SK-N-SH treated with all-trans-retinoic acid at 6 μM for 48 hours (cell line): ENCODE data around the gene NTM.

Experiments used
- ARNTL ChIP-seq: fragments of 450-650 bp; formaldehyde crosslinking; IDR thresholded peaks from 2 replicates; pipeline ENCODE4 v1.5.0; 2020; ENCODE audit warnings: low read depth, mild to moderate bottlenecking, moderate library complexity, borderline replicate concordance
- BACH2 ChIP-seq: fragments of 250-450 bp; sonication (Bioruptor Pico); IDR thresholded peaks from 2 replicates; pipeline ENCODE4 v1.9.0; 2021; ENCODE audit warnings: mild to moderate bottlenecking, borderline replicate concordance
- CSDC2 ChIP-seq: fragments of 250-450 bp; sonication (Bioruptor Pico); IDR thresholded peaks from 2 replicates; pipeline ENCODE4 v1.5.0; 2020; ENCODE audit warnings: mild to moderate bottlenecking, moderate library complexity
- ESRRG ChIP-seq: fragments of 250-450 bp; sonication (Bioruptor Pico); IDR thresholded peaks from 2 replicates; pipeline ENCODE4 v1.6.1; 2021; ENCODE audit warnings: mild to moderate bottlenecking
- PATZ1 ChIP-seq: fragments of 250-450 bp; sonication (Bioruptor Pico); IDR thresholded peaks from 2 replicates; pipeline ENCODE4 v1.8.0; 2020; ENCODE audit warnings: mild to moderate bottlenecking, moderate library complexity, borderline replicate concordance
- RARB ChIP-seq: fragments of 250-450 bp; sonication (Bioruptor Pico); IDR thresholded peaks from 2 replicates; pipeline ENCODE4 v1.8.0; 2021; ENCODE audit warnings: mild to moderate bottlenecking, moderate library complexity
- TSHZ2 ChIP-seq: fragments of 250-450 bp; sonication (Bioruptor Pico); IDR thresholded peaks from 2 replicates; pipeline ENCODE4 v1.5.0; 2020; ENCODE audit warnings: mild to moderate bottlenecking, moderate library complexity
- ZC3H10 ChIP-seq: fragments of 250-450 bp; sonication (Bioruptor Pico); IDR thresholded peaks from 2 replicates; pipeline ENCODE4 v1.5.1; 2021; ENCODE audit warnings: mild to moderate bottlenecking, moderate library complexity
- ZFP30 ChIP-seq: fragments of 450-650 bp; formaldehyde crosslinking; IDR thresholded peaks from 2 replicates; pipeline ENCODE4 v1.5.0; 2022; ENCODE audit warnings: mild to moderate bottlenecking, moderate library complexity
- ZNF565 ChIP-seq: fragments of 450-650 bp; formaldehyde crosslinking; conservative IDR thresholded peaks from 2 replicates; pipeline ENCODE4 v1.5.0; 2020; ENCODE audit warnings: low read depth, mild to moderate bottlenecking, moderate library complexity
- ZNF70 ChIP-seq: fragments of 450-650 bp; formaldehyde crosslinking; IDR thresholded peaks from 2 replicates; pipeline ENCODE4 v1.5.0; 2020; ENCODE audit warnings: mild to moderate bottlenecking, moderate library complexity

- TF ChIP-seq PATZ1 (no peak), CSDC2 (CRISPR knock-in tag) (no peak), ESRRG (CRISPR knock-in tag) (no peak), ZFP30 (CRISPR knock-in tag) (no peak), ARNTL (CRISPR knock-in tag) (no peak), ZNF70 (CRISPR knock-in tag) (peak; percentile 87), BACH2 (no peak), ZNF565 (CRISPR knock-in tag) (no peak), TSHZ2 (CRISPR knock-in tag) (no peak), ZC3H10 (CRISPR knock-in tag) (no peak), RARB (CRISPR knock-in tag) (no peak)
Observed at GRCh38 chr11:132028380-132029240, 658.2 kb downstream of the NTM start.
